GM12878 (cell line): ENCODE results near the gene IDI2. TPM values are rescaled to one million over a fixed set of nuclear protein-coding genes. Genes with fewer than 3 reads are reported as not detected.

Experiments used
- ATAC-seq: fragments of 200-7000 bp; cut with Tn5 transposase; 3 replicates; pipeline ENCODE4 v1.9.1; 2020; ENCODE audit warnings: mild to moderate bottlenecking, moderate library complexity
- BruUV-seq: library from RNA; stranded (reverse); fragments of 400-500 nt; replicated peaks from 2 replicates; lab custom pipeline; 2021; lab: Mats Ljungman, UMichigan
- CTCF ChIA-PET: fragments of 300-600 bp; sonication (Branson Sonifier 250); formaldehyde crosslinking; extraction: SDS; loops from one replicate; lab custom pipeline; 2021; ENCODE audit warnings: inconsistent platforms; lab: Yijun Ruan, JAX
- POLR2A ChIA-PET: fragments of 350-600 bp; formaldehyde crosslinking; extraction: SDS; loops from one replicate; lab custom pipeline; 2021; ENCODE audit warnings: inconsistent platforms; lab: Charles Lee
- RAD21 ChIA-PET: fragments of 300-600 bp; sonication (Branson Sonifier 250); formaldehyde crosslinking; loops from one replicate; lab custom pipeline; 2023; ENCODE audit warnings: antibody characterized with exemption; ENCODE audit not compliant: unreplicated experiment; lab: Charles Lee
- SMC1A ChIA-PET: fragments of 300-600 bp; sonication (Branson Sonifier 250); formaldehyde crosslinking; loops from one replicate; lab custom pipeline; 2023; ENCODE audit not compliant: unreplicated experiment, uncharacterized antibody; lab: Charles Lee
- DNase-seq: peaks from one replicate; pipeline ENCODE4 v3.0.0-alpha.2; 2011; ENCODE audit warnings: low read depth, low spot score
- FAIRE-seq: peaks from 3 replicates; lab custom pipeline; 2011; peaks lifted over from hg19 to GRCh38; lab: Jason Lieb, UNC
- H2AFZ ChIP-seq: 2 replicates; pipeline ENCODE4 v1.6.0; 2011; ENCODE audit warnings: low read depth, low read length, control low read depth; ENCODE audit not compliant: control insufficient read depth
- H3K27ac ChIP-seq: 2 replicates; pipeline ENCODE4 v1.5.1; 2011; ENCODE audit warnings: control low read depth; ENCODE audit not compliant: control insufficient read depth, insufficient read depth
- H3K27me3 ChIP-seq, 2 experiments: replicated peaks in 1 of 2; 2 replicates each; pipeline versions ENCODE4 v1.6.0 to v1.6.1; 2011; ENCODE audit warnings: low read length in 1 of 2; ENCODE audit not compliant: control insufficient read depth in 2 of 2, insufficient read depth in 2 of 2
- H3K36me3 ChIP-seq, 2 experiments: 2 replicates each; pipeline ENCODE4 v1.5.1; 2011; ENCODE audit warnings: low read length in 1 of 2; ENCODE audit not compliant: control insufficient read depth in 2 of 2, insufficient read depth in 2 of 2
- H3K4me1 ChIP-seq: 2 replicates; pipeline ENCODE4 v1.6.1; 2011; ENCODE audit warnings: mild to moderate bottlenecking, low read length, moderate library complexity, mixed read lengths; ENCODE audit not compliant: control insufficient read depth, insufficient read depth
- H3K4me2 ChIP-seq: 2 replicates; pipeline ENCODE4 v1.6.0; 2011; ENCODE audit warnings: control low read depth; ENCODE audit not compliant: control insufficient read depth, insufficient read depth
- H3K4me3 ChIP-seq: fragments of 200-600 bp; sonication (generic); 2 replicates; pipeline ENCODE4 v1.5.1; 2016
- H3K79me2 ChIP-seq: 2 replicates; pipeline ENCODE4 v1.6.0; 2011; ENCODE audit warnings: low read length; ENCODE audit not compliant: control insufficient read depth, insufficient read depth
- H3K9ac ChIP-seq: 2 replicates; pipeline ENCODE4 v1.8.0; 2011; ENCODE audit warnings: low read length, control low read depth, mixed read lengths; ENCODE audit not compliant: control insufficient read depth, insufficient read depth
- H3K9me3 ChIP-seq: replicated peaks from 3 replicates; pipeline ENCODE4 v1.5.1; 2011; ENCODE audit warnings: mild to moderate bottlenecking, low read length; ENCODE audit not compliant: control insufficient read depth, insufficient read depth
- H4K20me1 ChIP-seq: 2 replicates; pipeline ENCODE4 v1.6.0; 2011; ENCODE audit not compliant: control insufficient read depth, insufficient read depth
- CBX3 ChIP-seq: fragments of 200-600 bp; sonication (generic); IDR thresholded peaks from 2 replicates; pipeline ENCODE4 v1.6.1; 2016; ENCODE audit warnings: low read depth, borderline replicate concordance
- IRF4 ChIP-seq: IDR thresholded peaks from 2 replicates; pipeline ENCODE4 v1.6.1; 2011; ENCODE audit warnings: low read depth, low read length
- MXI1 ChIP-seq: fragments of 150-350 bp; IDR thresholded peaks from 2 replicates; pipeline ENCODE4 v1.6.1; 2011; ENCODE audit warnings: low read depth, mild to moderate bottlenecking, inconsistent platforms, low read length, improper control_type of control experiment
- NBN ChIP-seq: fragments of 450-650 bp; IDR thresholded peaks from 2 replicates; pipeline ENCODE4 v1.6.1; 2016
- PAX8 ChIP-seq: fragments of 450-650 bp; IDR thresholded peaks from 2 replicates; pipeline ENCODE4 v1.6.1; 2017; ENCODE audit warnings: mild to moderate bottlenecking, moderate library complexity
- PML ChIP-seq: IDR thresholded peaks from 2 replicates; pipeline ENCODE4 v1.6.1; 2012; ENCODE audit warnings: low read length, inconsistent platforms
- SUPT20H ChIP-seq: IDR thresholded peaks from 2 replicates; pipeline ENCODE4 v1.6.1; 2011; ENCODE audit warnings: low read depth, mild to moderate bottlenecking, low read length, moderate library complexity, borderline replicate concordance; ENCODE audit not compliant: control insufficient read depth
- ZBTB4 ChIP-seq: fragments of 450-650 bp; formaldehyde crosslinking; IDR thresholded peaks from 2 replicates; pipeline ENCODE4 v1.4.0; 2022; ENCODE audit warnings: mild to moderate bottlenecking, moderate library complexity
- WGBS: methylation state at CpG from one replicate; pipeline ENCODE4 v1.1.6; 2016; ENCODE audit warnings: low lambda C conversion rate; ENCODE audit not compliant: insufficient replicate concordance, insufficient coverage; ENCODE audit errors: missing lambda C conversion rate; 5-methylcytosine and 5-hydroxymethylcytosine counted together
- in situ Hi-C: fragments of 300-500 bp; cut with MboI; formaldehyde crosslinking; loops from 9 replicates; pipeline ENCODE4 v1.14.3; 2018; ENCODE audit warnings: mixed read lengths
- intact Hi-C: fragments of 100-400 bp; cut with micrococcal nuclease; formaldehyde crosslinking; loops from one replicate; pipeline ENCODE4 v1.14.2; 2022; ENCODE audit not compliant: unreplicated experiment
- polyA plus RNA-seq, 11 experiments: library from polyadenylated mRNA; depleted of rRNA in 4 of 11; unstranded in 6 of 11; stranded (reverse) in 5 of 11; fragments of >200 nt; fragmentation: Nextera tagmentation in 4 of 11; fragmentation: Illumina TruSeq in 1 of 11; extraction: Ambion mirVana in 4 of 11; extraction: Trizol in 1 of 11; gene quantifications; 1 replicate in 1 of 11; 2 replicates in 10 of 11; pipeline versions ENCODE4 v1.2.1 to v1.2.3, GENCODE V29; 2011 to 2016; ENCODE audit warnings: inconsistent platforms in 2 of 11, missing spikeins in 2 of 11, low read depth in 1 of 11
- total RNA-seq, 4 experiments: library from RNA; depleted of rRNA in 3 of 4; stranded (reverse); fragments of >200 nt in 3 of 4; fragmentation: Illumina TruSeq in 1 of 4; extraction: Trizol in 1 of 4; gene quantifications; 2 replicates each; pipeline versions ENCODE4 v1.2.1 to v1.2.3, GENCODE V29; 2013 to 2021

Gene IDI2
- total and polyA plus RNA-seq, 10 of the 15 experiments (the other 5 are each of a cell fraction or from before 2014, with no cell fraction given): 0.06 TPM; not detected in 9

GRCh38 chr10:1037098-1037497, 11.4 kb upstream of the IDI2 start:
- BruUV-seq: no TSS peak
- no peaks in the 10 kb centered on the region for H3K79me2 ChIP-seq
- POLR2A ChIA-PET: interaction anchor here (0.8 to 2.9 kb wide), 2 partner anchors 12 to 63 kb away, joined by 3 to 16 read pairs; partner anchors contain the start of gene IDI1
- ATAC-seq: peak; percentile 12
- in situ Hi-C loops: no loop called here
- 85% methylated on average over 11 of the region's 11 CpGs for WGBS
- no peak overlapping the region for H2AFZ ChIP-seq
- H3K4me3 ChIP-seq: no peak overlapping the region
- RAD21 ChIA-PET: interaction anchor here (0.8 to 1.2 kb wide), 2 partner anchors 11 to 63 kb away, joined by 3 to 4 read pairs; partner anchors contain the start of gene IDI1
- H3K4me2 ChIP-seq: no peak overlapping the region
- TF ChIP-seq NBN (no peak), PAX8 (no peak), SUPT20H (no peak), MXI1 (no peak), CBX3 (no peak), IRF4 (no peak), ZBTB4 (CRISPR knock-in tag) (no peak), PML (no peak)
- TF ChIP-seq, all 136 proteins: peak for 0
- ChIA-PET CTCF (interaction anchor here (1.6 kb wide), 1 partner anchor 63 kb away, joined by 3 read pairs; no protein-coding TSS in a partner anchor), SMC1A (interaction anchor here (1.6 to 1.7 kb wide), 2 partner anchors 44 to 63 kb away, joined by 6 to 7 read pairs; no protein-coding TSS in a partner anchor)
- H3K4me1 ChIP-seq: peaks cover 4% of the 10 kb centered on the region; the same call in 1 of the 2 replicates
- H3K27me3 ChIP-seq: no peaks in the 10 kb centered on the region
- no peak for DNase-seq
- no peaks in the 10 kb centered on the region for H4K20me1 ChIP-seq
- intact Hi-C loops: no loop called here
- no peak for FAIRE-seq
- H3K9ac ChIP-seq: no peak overlapping the region
- H3K9me3 ChIP-seq: no peaks in the 10 kb centered on the region
- peaks cover 2 to 9% of the 10 kb centered on the region in 2 experiments; a peak in 3 of 4 replicates for H3K36me3 ChIP-seq
- H3K27ac ChIP-seq: no peak overlapping the region
